WTC11 (cell line): Measurements from ENCODE around the gene ARL15. TPM values are rescaled to one million over a fixed set of nuclear protein-coding genes. Genes with fewer than 3 reads are reported as not detected.
A peak's percentile ranks its signal among the peaks of the same experiment; 100 is the strongest.

ENCODE experiments used
- ATAC-seq: fragments of 200-7000 bp; cut with Tn5 transposase; 2 replicates; pipeline ENCODE4 v1.10.0; 2021; ENCODE audit warnings: mild to moderate bottlenecking, moderate library complexity
- CTCF ChIA-PET: fragments of 300-600 bp; sonication (Branson Sonifier 250); formaldehyde crosslinking; loops from one replicate; lab custom pipeline; 2021; ENCODE audit warnings: antibody characterized with exemption; lab: Charles Lee
- POLR2A ChIA-PET: fragments of 350-600 bp; sonication (Branson Sonifier 250); formaldehyde crosslinking; loops from one replicate; lab custom pipeline; 2021; ENCODE audit warnings: antibody characterized with exemption; lab: Charles Lee
- DNase-seq: peaks from one replicate; pipeline ENCODE4 v3.0.0; 2021; ENCODE audit warnings: low spot score
- H3K27ac Mint-ChIP-seq: 2 replicates; pipeline ENCODE4 v1.8.0; 2021; ENCODE audit warnings: mixed read lengths
- H3K27me3 Mint-ChIP-seq: 2 replicates; pipeline ENCODE4 v1.8.0; 2021; ENCODE audit warnings: low read depth, mild to moderate bottlenecking, moderate library complexity, mixed read lengths
- H3K36me3 Mint-ChIP-seq: 2 replicates; pipeline ENCODE4 v1.8.0; 2021; ENCODE audit warnings: mixed read lengths
- H3K4me1 Mint-ChIP-seq: 2 replicates; pipeline ENCODE4 v1.8.0; 2022; ENCODE audit warnings: mixed read lengths
- H3K4me3 Mint-ChIP-seq: 2 replicates; pipeline ENCODE4 v1.8.0; 2021; ENCODE audit warnings: mild to moderate bottlenecking, moderate library complexity, mixed read lengths
- H3K9me3 Mint-ChIP-seq: 2 replicates; pipeline ENCODE4 v1.8.0; 2021; ENCODE audit warnings: mixed read lengths
- ATF2 ChIP-seq: sonication (generic); formaldehyde crosslinking; IDR thresholded peaks from 2 replicates; pipeline ENCODE4 v1.8.1; 2022; ENCODE audit warnings: low read depth, missing genetic modification reagents, borderline replicate concordance
- E2F4 ChIP-seq: sonication (generic); formaldehyde crosslinking; IDR thresholded peaks from 2 replicates; pipeline ENCODE4 v1.8.1; 2022; ENCODE audit warnings: low read depth, mild to moderate bottlenecking, moderate library complexity, missing genetic modification reagents, borderline replicate concordance
- ETV6 ChIP-seq: sonication (generic); formaldehyde crosslinking; IDR thresholded peaks from 2 replicates; pipeline ENCODE4 v1.8.1; 2022; ENCODE audit warnings: mild to moderate bottlenecking, missing genetic modification reagents
- FOXP4 ChIP-seq: sonication (generic); formaldehyde crosslinking; IDR thresholded peaks from 2 replicates; pipeline ENCODE4 v1.8.0; 2022; ENCODE audit warnings: mild to moderate bottlenecking, missing genetic modification reagents
- GABPB1 ChIP-seq: sonication (generic); formaldehyde crosslinking; IDR thresholded peaks from 2 replicates; pipeline ENCODE4 v1.8.1; 2023; ENCODE audit warnings: mild to moderate bottlenecking, missing genetic modification reagents
- JAZF1 ChIP-seq: fragments of 250-450 bp; sonication (Bioruptor Pico); IDR thresholded peaks from 2 replicates; pipeline ENCODE4 v1.9.0; 2021; ENCODE audit warnings: moderate library complexity, mild to moderate bottlenecking, inconsistent platforms
- MXD4 ChIP-seq: fragments of 250-450 bp; sonication (Bioruptor Pico); IDR thresholded peaks from 2 replicates; pipeline ENCODE4 v1.8.0; 2021; ENCODE audit warnings: mild to moderate bottlenecking, moderate library complexity, borderline replicate concordance
- PRRX2 ChIP-seq: fragments of 250-450 bp; sonication (Bioruptor Pico); IDR thresholded peaks from 2 replicates; pipeline ENCODE4 v1.8.0; 2021; ENCODE audit warnings: mild to moderate bottlenecking
- STAT6 ChIP-seq: sonication (generic); formaldehyde crosslinking; conservative IDR thresholded peaks from 2 replicates; pipeline ENCODE4 v1.8.1; 2023; ENCODE audit warnings: mild to moderate bottlenecking, low read depth, missing genetic modification reagents, moderate library complexity
- TEAD1 ChIP-seq: sonication (generic); formaldehyde crosslinking; IDR thresholded peaks from 2 replicates; pipeline ENCODE4 v1.8.0; 2022; ENCODE audit warnings: mild to moderate bottlenecking, missing genetic modification reagents
- ZBTB43 ChIP-seq: sonication (generic); formaldehyde crosslinking; IDR thresholded peaks from 2 replicates; pipeline ENCODE4 v1.8.1; 2023; ENCODE audit warnings: mild to moderate bottlenecking, missing genetic modification reagents
- ZNF138 ChIP-seq: sonication (generic); formaldehyde crosslinking; conservative IDR thresholded peaks from 2 replicates; pipeline ENCODE4 v1.8.1; 2022; ENCODE audit warnings: mild to moderate bottlenecking, moderate library complexity, missing genetic modification reagents
- ZNF232 ChIP-seq: sonication (generic); formaldehyde crosslinking; IDR thresholded peaks from 2 replicates; pipeline ENCODE4 v1.8.0; 2022; ENCODE audit warnings: mild to moderate bottlenecking, missing genetic modification reagents
- ZNF317 ChIP-seq: sonication (generic); formaldehyde crosslinking; IDR thresholded peaks from 2 replicates; pipeline ENCODE4 v1.8.1; 2023; ENCODE audit warnings: low read depth, mild to moderate bottlenecking, moderate library complexity, missing genetic modification reagents, borderline replicate concordance
- total RNA-seq: library from RNA; stranded (reverse); gene quantifications from 3 replicates; pipeline ENCODE4 v1.2.3, GENCODE V29; 2021
- TF ChIP-seq, protein P1 (sequence below): sonication (generic); formaldehyde crosslinking; IDR thresholded peaks from 2 replicates; pipeline ENCODE4 v1.8.1; 2023; ENCODE audit warnings: mild to moderate bottlenecking, moderate library complexity, missing genetic modification reagents
- TF ChIP-seq, protein P2 (sequence below): sonication (generic); formaldehyde crosslinking; IDR thresholded peaks from 2 replicates; pipeline ENCODE4 v1.8.0; 2022; ENCODE audit warnings: mild to moderate bottlenecking, missing genetic modification reagents
- TF ChIP-seq, protein P3 (sequence below): fragments of 250-450 bp; sonication (Bioruptor Pico); IDR thresholded peaks from 2 replicates; pipeline ENCODE4 v1.8.0; 2021; ENCODE audit warnings: mild to moderate bottlenecking
- TF ChIP-seq, protein P4 (sequence below): sonication (generic); formaldehyde crosslinking; IDR thresholded peaks from 2 replicates; pipeline ENCODE4 v1.8.1; 2022; ENCODE audit warnings: mild to moderate bottlenecking, moderate library complexity, missing genetic modification reagents

Gene ARL15
- total RNA-seq, 1 experiment from 2014 or later, result 20.1 TPM

- Mint-ChIP-seq H3K4me3 (no peak overlapping the region), H3K27ac (0 out of 2 replicates have a peak overlapping the region, but pooled peaks have one; percentile 14), H3K36me3 (no peaks in the 10 kb centered on the region), H3K9me3 (no peaks in the 10 kb centered on the region), H3K27me3 (no peaks in the 10 kb centered on the region), H3K4me1 (peaks cover 7% of the 10 kb centered on the region)
- ATAC-seq (no peak), DNase-seq (no peak)
- ChIA-PET POLR2A (no interaction called here), CTCF (no interaction called here)
- no peak for TF ChIP-seq PRRX2 (CRISPR knock-in tag)
- TF ChIP-seq GABPB1 (CRISPR knock-in tag), result no peak
These were observed 260.4 kb downstream of the ARL15 start for GRCh38 chr5:54049963-54050362.

- no peak overlapping the region for H3K27ac Mint-ChIP-seq
- no peak overlapping the region for H3K4me3 Mint-ChIP-seq
- ChIA-PET CTCF (no interaction called here), POLR2A (no interaction called here)
- no peaks in the 10 kb centered on the region for H3K9me3 Mint-ChIP-seq
- H3K36me3 Mint-ChIP-seq, result no peaks in the 10 kb centered on the region
- ATAC-seq (no peak), DNase-seq (no peak)
- no peaks in the 10 kb centered on the region for H3K27me3 Mint-ChIP-seq
- H3K4me1 Mint-ChIP-seq, result peaks cover 10% of the 10 kb centered on the region
- TF ChIP-seq, protein P1, sequence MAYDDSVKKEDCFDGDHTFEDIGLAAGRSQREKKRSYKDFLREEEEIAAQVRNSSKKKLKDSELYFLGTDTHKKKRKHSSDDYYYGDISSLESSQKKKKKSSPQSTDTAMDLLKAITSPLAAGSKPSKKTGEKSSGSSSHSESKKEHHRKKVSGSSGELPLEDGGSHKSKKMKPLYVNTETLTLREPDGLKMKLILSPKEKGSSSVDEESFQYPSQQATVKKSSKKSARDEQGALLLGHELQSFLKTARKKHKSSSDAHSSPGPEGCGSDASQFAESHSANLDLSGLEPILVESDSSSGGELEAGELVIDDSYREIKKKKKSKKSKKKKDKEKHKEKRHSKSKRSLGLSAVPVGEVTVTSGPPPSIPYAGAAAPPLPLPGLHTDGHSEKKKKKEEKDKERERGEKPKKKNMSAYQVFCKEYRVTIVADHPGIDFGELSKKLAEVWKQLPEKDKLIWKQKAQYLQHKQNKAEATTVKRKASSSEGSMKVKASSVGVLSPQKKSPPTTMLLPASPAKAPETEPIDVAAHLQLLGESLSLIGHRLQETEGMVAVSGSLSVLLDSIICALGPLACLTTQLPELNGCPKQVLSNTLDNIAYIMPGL (CRISPR knock-in tag), result no peak
- no peak for TF ChIP-seq ETV6 (CRISPR knock-in tag)
- no peak for TF ChIP-seq ZNF232 (CRISPR knock-in tag)
- TF ChIP-seq, protein P2, sequence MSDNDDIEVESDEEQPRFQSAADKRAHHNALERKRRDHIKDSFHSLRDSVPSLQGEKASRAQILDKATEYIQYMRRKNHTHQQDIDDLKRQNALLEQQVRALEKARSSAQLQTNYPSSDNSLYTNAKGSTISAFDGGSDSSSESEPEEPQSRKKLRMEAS, result no peak
- no peak for TF ChIP-seq E2F4
- TF ChIP-seq, protein P3, sequence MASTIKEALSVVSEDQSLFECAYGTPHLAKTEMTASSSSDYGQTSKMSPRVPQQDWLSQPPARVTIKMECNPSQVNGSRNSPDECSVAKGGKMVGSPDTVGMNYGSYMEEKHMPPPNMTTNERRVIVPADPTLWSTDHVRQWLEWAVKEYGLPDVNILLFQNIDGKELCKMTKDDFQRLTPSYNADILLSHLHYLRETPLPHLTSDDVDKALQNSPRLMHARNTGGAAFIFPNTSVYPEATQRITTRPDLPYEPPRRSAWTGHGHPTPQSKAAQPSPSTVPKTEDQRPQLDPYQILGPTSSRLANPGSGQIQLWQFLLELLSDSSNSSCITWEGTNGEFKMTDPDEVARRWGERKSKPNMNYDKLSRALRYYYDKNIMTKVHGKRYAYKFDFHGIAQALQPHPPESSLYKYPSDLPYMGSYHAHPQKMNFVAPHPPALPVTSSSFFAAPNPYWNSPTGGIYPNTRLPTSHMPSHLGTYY (CRISPR knock-in tag), result no peak
- no peak for TF ChIP-seq MXD4
- TF ChIP-seq JAZF1 (CRISPR knock-in tag), result no peak
- TF ChIP-seq ZNF138 (CRISPR knock-in tag), result no peak
- TF ChIP-seq ZNF317 (CRISPR knock-in tag), result no peak
- no peak for TF ChIP-seq ATF2 (CRISPR knock-in tag)
- TF ChIP-seq, protein P4, sequence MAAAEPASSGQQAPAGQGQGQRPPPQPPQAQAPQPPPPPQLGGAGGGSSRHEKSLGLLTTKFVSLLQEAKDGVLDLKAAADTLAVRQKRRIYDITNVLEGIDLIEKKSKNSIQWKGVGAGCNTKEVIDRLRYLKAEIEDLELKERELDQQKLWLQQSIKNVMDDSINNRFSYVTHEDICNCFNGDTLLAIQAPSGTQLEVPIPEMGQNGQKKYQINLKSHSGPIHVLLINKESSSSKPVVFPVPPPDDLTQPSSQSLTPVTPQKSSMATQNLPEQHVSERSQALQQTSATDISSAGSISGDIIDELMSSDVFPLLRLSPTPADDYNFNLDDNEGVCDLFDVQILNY, result no peak
- no peak for TF ChIP-seq TEAD1 (CRISPR knock-in tag)
- no peak for TF ChIP-seq FOXP4
- no peak for TF ChIP-seq STAT6 (CRISPR knock-in tag)
- no peak for TF ChIP-seq ZBTB43 (CRISPR knock-in tag)
These were observed 261.2 kb downstream of the ARL15 start for GRCh38 chr5:54049144-54049543.
